NCI-H1105 (cell line): Measurements from ENCODE around the gene B3GNT8.
"Not testable (repeated sequence)": the region's sequence is repeated elsewhere in the genome, so short reads cannot be mapped to it uniquely, and the experiment has no call there.

ENCODE experiments used
- DNase-seq: peaks from one replicate; lab custom pipeline; 2025; lab: John Stamatoyannopoulos, UW

The B3GNT8 gene

DNA sequence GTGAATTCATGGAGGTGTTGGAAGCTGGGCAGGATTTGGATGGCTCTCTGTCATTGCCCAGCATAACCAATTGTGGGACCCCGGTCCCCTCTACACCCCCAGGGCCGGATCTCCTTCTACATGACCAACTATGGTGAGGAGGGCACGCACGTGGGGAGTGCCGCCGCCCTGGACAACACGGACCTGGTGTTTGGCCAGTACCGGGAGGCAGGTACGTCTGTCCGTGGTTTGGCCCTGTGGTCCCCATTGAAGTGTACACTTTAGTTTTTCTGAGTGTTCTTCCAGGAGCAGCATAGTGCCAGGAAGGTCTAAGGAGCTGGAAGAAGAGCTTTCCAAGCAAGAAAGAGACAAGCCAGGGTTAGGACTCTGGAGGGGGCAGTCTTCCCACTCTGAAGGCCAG, 13.2 kb downstream of the B3GNT8 start:
- no peak for DNase-seq

GRCh38 chr19:41412953-41413352, 14.2 kb downstream of the B3GNT8 start:
- DNase-seq, result no peak

- DNase-seq, result no peak
Observed at GRCh38 chr19:41411968-41412265, 15.3 kb downstream of the B3GNT8 start.

- no peak for DNase-seq
Observed at GRCh38 chr19:41411100-41411967, 15.8 kb downstream of the B3GNT8 start.

- no peak for DNase-seq
Observed at GRCh38 chr19:41410336-41411054, 16.7 kb downstream of the B3GNT8 start.

DNA sequence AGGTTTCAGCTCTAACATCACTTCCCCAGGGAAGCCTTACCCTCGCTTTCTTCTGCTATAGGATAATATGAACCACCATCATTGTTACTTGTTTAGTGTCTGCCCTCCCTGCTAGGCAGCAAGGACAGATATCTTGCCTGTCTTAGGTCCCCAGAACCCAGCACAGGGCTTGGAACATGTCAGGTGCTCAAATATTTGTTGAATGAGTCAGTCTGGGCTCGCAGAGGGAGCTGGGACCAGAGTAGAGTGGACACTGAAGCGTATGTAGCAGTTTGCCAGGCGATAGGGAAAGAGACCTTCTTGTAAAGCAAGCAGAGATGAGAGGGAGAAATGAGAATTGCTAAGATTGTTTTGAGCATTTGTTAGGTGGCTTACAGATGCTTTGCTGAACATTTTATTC, 17.9 kb downstream of the B3GNT8 start:
- DNase-seq, result no peak

DNA sequence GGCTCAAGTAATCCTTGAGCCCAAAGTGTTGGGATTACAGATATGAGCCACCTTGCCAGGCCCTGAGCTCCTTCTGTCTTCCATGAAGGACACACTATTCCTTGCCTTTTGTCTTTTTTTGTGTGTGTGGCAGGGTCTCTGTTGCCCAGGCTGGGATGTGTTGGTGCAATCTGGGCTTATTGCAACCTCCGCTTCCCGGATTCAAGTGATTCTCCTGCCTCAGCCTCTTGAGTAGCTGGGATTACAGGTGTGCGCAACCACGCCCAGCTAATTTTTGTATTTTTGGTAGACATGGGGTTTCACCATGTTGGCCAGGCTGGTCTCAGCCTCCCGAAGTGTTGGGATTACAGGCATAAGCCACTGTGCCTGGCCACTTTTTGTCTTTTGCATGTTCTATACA, 18.3 kb downstream of the B3GNT8 start:
- DNase-seq, result not testable (repeated sequence)

DNA sequence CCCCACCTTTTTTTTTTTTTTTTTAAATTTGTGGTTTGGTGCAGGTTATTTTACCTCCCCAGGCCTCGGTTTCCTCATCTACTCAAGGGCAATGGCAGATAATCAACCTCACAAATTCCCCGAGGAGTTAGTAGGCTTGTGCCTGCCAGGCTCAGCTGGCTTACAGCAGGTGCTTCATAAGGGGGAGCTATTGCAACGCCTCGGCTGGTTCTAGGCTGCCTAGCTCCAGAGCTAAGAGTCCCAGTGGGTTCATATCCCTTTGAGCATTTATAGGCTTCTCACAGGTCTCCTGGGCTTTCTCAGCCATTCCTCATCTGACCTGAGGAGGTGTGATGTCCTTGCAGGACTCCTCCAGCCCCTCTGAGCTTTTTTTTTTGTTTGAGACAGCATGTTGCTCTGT, 18.9 kb downstream of the B3GNT8 start:
- no peak for DNase-seq

DNA sequence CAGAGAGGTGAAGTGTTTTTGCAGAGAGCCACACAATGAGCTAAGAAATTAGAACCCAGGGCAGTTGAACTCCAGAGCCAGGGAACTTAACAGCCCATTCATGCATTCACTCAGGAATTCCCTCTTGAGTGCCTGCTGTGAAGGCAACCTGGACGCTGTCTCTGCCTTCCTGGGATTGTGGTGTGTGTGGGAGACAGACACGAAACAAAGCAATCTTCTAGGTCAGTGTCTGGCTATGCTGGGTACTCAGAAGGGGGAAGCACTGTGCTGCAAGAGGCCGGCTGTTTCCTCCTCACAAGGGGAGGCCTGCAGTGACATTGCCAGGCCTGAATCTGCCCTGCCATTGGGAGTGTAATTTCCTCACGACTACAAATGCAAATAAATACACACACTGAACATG, 19.9 kb downstream of the B3GNT8 start:
- DNase-seq, result no peak

GRCh38 chr19:41405776-41406175, 21.4 kb downstream of the B3GNT8 start:
- no peak for DNase-seq

GRCh38 chr19:41403181-41403970, 23.8 kb downstream of the B3GNT8 start:
- DNase-seq, result no peak

DNA sequence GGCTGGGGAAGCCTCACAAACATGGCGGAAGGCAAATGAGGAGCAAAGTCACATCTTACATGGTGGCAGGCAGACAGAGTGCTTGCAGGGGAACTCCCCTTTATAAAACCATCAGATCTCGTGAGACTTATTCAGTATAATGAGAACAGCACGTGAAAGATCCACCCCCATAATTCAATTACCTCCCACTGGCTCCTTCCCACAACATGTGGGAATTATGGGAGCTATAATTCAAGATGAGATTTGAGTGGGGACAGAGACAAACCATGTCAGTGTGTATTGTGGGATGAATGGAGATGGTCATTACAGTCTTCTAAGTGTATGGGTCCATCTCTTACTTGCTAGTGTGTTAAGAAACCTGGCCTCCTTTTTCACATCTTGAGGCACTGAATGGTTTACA, 25.2 kb downstream of the B3GNT8 start:
- DNase-seq, result no peak

GRCh38 chr19:41401483-41401882, 25.7 kb downstream of the B3GNT8 start:
- no peak for DNase-seq

DNA sequence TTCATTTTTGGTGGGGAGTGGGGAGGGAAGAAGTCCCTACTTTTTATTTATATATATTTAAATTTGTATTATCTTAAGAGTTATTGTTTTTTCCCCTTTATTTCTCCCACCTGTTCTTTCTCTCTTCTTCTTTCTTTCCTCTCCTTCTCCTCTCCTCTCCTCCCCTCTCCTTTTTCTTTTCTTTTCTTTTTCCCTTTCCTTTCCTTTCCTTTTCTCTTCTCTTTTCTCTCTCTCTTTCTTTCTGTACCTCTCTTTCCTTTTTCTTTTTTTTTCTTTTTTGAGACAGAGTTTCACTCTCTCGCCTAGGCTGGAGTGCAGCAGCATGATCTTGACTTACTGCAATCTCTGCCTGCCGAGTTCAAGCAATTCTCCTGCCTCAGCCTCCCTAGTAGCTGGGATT, 27.6 kb downstream of the B3GNT8 start:
- no peak for DNase-seq

GRCh38 chr19:41399091-41399490, 28.1 kb downstream of the B3GNT8 start:
- no peak for DNase-seq

DNA sequence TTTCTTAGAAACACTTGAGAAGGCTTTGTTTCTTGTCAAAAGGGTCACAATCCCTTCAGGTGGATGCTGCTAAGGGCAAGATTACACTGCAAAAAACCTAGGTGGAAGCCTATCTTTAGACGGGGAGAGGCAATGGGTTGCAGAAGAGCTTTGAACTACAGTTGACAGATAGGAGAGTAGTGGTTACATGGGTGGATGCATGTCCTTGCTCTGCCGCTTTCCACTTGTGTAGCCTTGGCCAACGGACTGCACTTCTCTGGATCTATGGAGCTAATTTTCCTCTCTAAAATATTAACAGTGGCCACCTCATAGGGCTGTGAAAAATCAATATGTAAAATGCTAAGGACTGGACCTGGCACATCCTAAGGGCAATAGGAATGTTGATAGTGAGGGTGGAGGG, 28.6 kb downstream of the B3GNT8 start:
- DNase-seq, result no peak

DNA sequence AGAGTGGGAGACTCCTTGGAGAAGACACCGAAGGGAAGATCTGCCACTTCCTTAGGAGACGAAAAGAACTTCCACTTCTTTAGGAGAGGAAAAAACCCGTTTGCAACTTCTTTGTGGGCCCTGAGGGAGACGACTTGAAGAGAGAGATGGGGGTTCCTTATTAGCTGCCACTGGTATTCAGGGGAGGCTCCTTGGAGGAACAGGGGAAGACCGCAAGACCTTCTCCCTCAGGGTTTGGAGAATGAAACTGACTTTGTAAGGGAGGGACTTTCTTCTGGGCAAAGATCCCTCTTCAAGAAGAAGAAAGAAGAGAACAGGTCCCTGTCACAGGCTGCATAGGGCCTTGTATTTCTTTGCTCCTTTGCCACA, 29.1 kb downstream of the B3GNT8 start:
- no peak for DNase-seq

- DNase-seq, result peak; percentile 100
Observed at GRCh38 chr19:41397086-41398049, 29.8 kb downstream of the B3GNT8 start, which contains the start of the genes BCKDHA and EXOSC5. BCKDHA (plus strand) TSS chr19:41397818; CDS start chr19:41397828, 10 bp downstream. EXOSC5 (minus strand) TSS chr19:41397359; CDS start chr19:41397328, 31 bp downstream.

DNA sequence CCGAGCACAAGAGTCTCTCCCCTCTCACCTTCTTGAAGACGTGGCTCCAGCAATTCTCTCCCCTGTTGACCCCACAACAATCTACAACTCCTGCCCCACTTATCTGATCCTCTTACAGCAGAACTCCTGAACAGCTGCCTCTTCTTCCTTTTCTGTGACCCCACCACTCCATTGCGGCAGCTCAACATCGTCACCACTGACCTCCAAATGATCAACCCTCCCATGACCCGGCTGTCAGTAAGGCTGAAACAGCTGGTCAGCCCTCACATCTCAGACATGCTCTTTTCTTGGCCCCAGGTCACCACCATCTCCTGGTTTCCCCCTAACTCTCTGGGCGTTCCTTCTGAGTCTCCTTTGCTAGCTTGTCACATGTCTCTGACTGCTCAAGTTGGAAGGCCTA, 31.8 kb downstream of the B3GNT8 start:
- DNase-seq, result no peak

- no peak for DNase-seq
Observed at GRCh38 chr19:41392775-41393174, 34.4 kb downstream of the B3GNT8 start.

DNA sequence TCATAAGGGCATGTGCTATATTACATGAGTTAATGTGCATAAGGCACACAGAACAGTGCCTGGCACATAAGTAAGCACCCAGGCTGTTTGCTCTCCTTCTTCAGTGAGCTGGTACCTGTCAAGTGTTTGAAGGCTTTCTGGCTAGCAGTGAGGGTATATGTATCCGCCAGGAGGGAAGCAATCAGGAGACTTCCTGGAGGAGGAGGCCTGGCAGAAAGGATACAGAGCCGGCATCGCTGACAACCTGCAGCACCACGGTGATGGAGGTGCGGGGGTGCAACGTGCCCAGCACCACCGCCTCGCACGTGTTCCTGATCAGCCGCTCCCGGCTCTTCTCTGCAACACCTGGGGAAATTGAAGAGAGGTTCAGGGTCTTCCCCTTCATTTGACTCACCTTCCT, 35.6 kb downstream of the B3GNT8 start:
- no peak for DNase-seq

- DNase-seq, result no peak
Observed at GRCh38 chr19:41386442-41386841, 40.7 kb downstream of the B3GNT8 start.
